Vagina (tissue), 2 donors: ENCODE results near the gene HAGHL.
"Not testable (repeated sequence)": the region's sequence is repeated elsewhere in the genome, so short reads cannot be mapped to it uniquely, and the experiment has no call there.

ENCODE experiments used
- POLR2A ChIP-seq, 2 donors: fragments of 450-650 bp; IDR thresholded peaks; one replicate each; pipeline ENCODE4 v1.6.1; 2017; ENCODE audit warnings: antibody characterized with exemption in 2 of 2, mild to moderate bottlenecking in 2 of 2, moderate library complexity in 2 of 2
- POLR2AphosphoS5 ChIP-seq, 2 donors: sonication (generic); formaldehyde crosslinking; IDR thresholded peaks; one replicate each; pipeline ENCODE4 v1.9.0; 2017; ENCODE audit warnings: antibody characterized with exemption in 2 of 2, mild to moderate bottlenecking in 2 of 2, low read depth in 1 of 2; ENCODE audit not compliant: insufficient read depth in 1 of 2
- TF ChIP-seq, protein P1 (sequence below), 3 experiments: fragments of 450-650 bp in 2 of 3; fragments of 200-600 bp in 1 of 3; sonication (generic) in 1 of 3; IDR thresholded peaks; one replicate each; pipeline ENCODE4 v1.5.1; 2017 to 2019; ENCODE audit warnings: antibody characterized with exemption in 3 of 3, mild to moderate bottlenecking in 2 of 3, moderate library complexity in 2 of 3

DNA sequence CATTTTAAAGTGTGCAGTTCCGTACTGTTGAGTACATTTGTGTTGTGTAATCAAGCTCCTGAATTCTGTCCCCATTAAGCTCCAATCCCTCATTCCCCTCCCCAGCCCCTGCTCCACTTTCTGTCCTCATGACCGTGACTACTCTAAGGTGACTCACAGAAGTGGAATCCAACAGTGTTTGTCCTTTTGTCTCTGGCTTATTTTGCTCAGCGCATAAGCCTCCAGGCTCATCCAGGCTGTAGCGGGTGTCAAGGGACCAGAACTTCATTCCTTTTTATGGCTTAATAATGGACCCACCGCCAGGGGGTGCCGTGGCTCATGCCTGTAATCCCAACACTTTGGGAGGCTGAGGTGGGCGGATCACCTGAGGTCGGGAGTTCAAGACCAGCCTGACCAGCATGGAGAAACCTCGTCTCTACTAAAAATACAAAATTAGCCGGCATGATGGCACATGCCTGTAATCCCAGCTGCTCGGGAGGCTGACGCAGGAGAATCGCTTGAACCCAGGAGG, 14.1 kb upstream of the HAGHL start:
- TF ChIP-seq, protein P1, sequence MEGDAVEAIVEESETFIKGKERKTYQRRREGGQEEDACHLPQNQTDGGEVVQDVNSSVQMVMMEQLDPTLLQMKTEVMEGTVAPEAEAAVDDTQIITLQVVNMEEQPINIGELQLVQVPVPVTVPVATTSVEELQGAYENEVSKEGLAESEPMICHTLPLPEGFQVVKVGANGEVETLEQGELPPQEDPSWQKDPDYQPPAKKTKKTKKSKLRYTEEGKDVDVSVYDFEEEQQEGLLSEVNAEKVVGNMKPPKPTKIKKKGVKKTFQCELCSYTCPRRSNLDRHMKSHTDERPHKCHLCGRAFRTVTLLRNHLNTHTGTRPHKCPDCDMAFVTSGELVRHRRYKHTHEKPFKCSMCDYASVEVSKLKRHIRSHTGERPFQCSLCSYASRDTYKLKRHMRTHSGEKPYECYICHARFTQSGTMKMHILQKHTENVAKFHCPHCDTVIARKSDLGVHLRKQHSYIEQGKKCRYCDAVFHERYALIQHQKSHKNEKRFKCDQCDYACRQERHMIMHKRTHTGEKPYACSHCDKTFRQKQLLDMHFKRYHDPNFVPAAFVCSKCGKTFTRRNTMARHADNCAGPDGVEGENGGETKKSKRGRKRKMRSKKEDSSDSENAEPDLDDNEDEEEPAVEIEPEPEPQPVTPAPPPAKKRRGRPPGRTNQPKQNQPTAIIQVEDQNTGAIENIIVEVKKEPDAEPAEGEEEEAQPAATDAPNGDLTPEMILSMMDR (IDR thresholded peaks at IDR 0.05) = peak in 1 of 3 experiments; percentile 9
- TF ChIP-seq POLR2A (IDR thresholded peaks at IDR 0.05); POLR2AphosphoS5 (IDR thresholded peaks at IDR 0.05; ENCODE audit: insufficient read depth in 1 of 2, low read depth in 1 of 2): not testable (repeated sequence)
